Motor neuron (in vitro differentiated cells): ENCODE data around the gene LHPP. TPM values are rescaled to one million over a fixed set of nuclear protein-coding genes. Genes with fewer than 3 reads are reported as not detected.
A peak's percentile ranks its signal among the peaks of the same experiment; 100 is the strongest.

Experiments used
- ATAC-seq, 8 experiments: fragments of 200-7000 bp; cut with Tn5 transposase; replicated peaks in 6 of 8; 2 replicates each; pipeline ENCODE4 v1.8.0; 2021; ENCODE audit warnings: mild to moderate bottlenecking in 8 of 8, moderate library complexity in 8 of 8
- H3K27ac ChIP-seq, 2 donors: fragments of 250-450 bp; sonication (Bioruptor Pico); 2 replicates each; pipeline ENCODE4 v1.9.0; 2021; ENCODE audit warnings: antibody characterized with exemption in 2 of 2, mild to moderate bottlenecking in 2 of 2, moderate library complexity in 1 of 2
- H3K4me1 ChIP-seq, 2 donors: fragments of 250-450 bp; sonication (Bioruptor Pico); replicated peaks in 1 of 2; 2 replicates each; pipeline ENCODE4 v1.6.1; 2021; ENCODE audit warnings: antibody characterized with exemption in 2 of 2, mild to moderate bottlenecking in 2 of 2, moderate library complexity in 1 of 2
- H3K4me3 ChIP-seq, 5 donors: fragments of 250-450 bp; sonication (Bioruptor Pico); 2 replicates each; pipeline ENCODE4 v1.9.0; 2021; ENCODE audit warnings: antibody characterized with exemption in 5 of 5, mild to moderate bottlenecking in 5 of 5, moderate library complexity in 4 of 5
- WGBS, 10 experiments: fragments of 450-650 bp; shearing (Covaris generic); methylation state at CpG; one replicate each; pipeline ENCODE4 v1.0.0; 2022; 5-methylcytosine and 5-hydroxymethylcytosine counted together
- in situ Hi-C, 9 experiments: fragments of 400-800 bp; cut with MboI; loops; one replicate each; pipeline ENCODE4 v1.15.0; 2021; ENCODE audit warnings: low sequenced_read_pairs in 9 of 9, low pct_unique_long_range_greater_than_20kb in 2 of 9; ENCODE audit not compliant: unreplicated experiment in 9 of 9
- total RNA-seq, 8 experiments: library from RNA; unstranded; fragments of 300-600 nt; gene quantifications; 2 replicates each; pipeline versions ENCODE4 v1.2.3 to v1.2.4, GENCODE V29; 2022

Gene LHPP
- total RNA-seq, 8 experiments from 2014 or later: 3.4 to 14.5 (median 8.6) TPM

GRCh38 chr10:124562425-124563060 lies 100.9 kb downstream of the LHPP start:
- WGBS, 10 experiments: 54 to 98% (median 88%) methylated on average over 2 to 7 of the region's 7 CpGs
- Histone ChIP-seq H3K4me3 (no peak overlapping the region), H3K27ac (no peak overlapping the region), H3K4me1 (peaks cover 18 to 31% of the 10 kb centered on the region in 2 donors)
- in situ Hi-C loops: loop anchor here in 1 of 9 experiments (25.0 kb wide), 1 partner anchor 175 kb away; the partner anchor contains the start of gene FAM53B
- no peak for ATAC-seq

GRCh38 chr10:124563320-124564040 lies 101.9 kb downstream of the LHPP start:
- 40 to 90% (median 78%) methylated on average over 1 to 5 of the region's 7 CpGs; no CpG with 5 or more reads in 1 of the 10 experiments for WGBS, 10 experiments
- Histone ChIP-seq H3K27ac (no peak overlapping the region), H3K4me1 (peaks cover 18 to 31% of the 10 kb centered on the region in 2 donors), H3K4me3 (no peak overlapping the region)
- in situ Hi-C loops: loop anchor here in 1 of 9 experiments (25.0 kb wide), 1 partner anchor 174 kb away; the partner anchor contains the start of gene FAM53B
- peak in 3 of 8 experiments; percentile 46 to 62 (median 53) for ATAC-seq

- 27 to 68% (median 56%) methylated on average over 2 to 9 of the region's 9 CpGs; no CpG with 5 or more reads in 2 of the 10 experiments for WGBS, 10 experiments
- H3K4me1 ChIP-seq: peaks cover 21 to 41% of the 10 kb centered on the region in 2 donors
- H3K27ac ChIP-seq: no peak overlapping the region
- no peak overlapping the region for H3K4me3 ChIP-seq
- ATAC-seq: no peak
- in situ Hi-C loops: loop anchor here in 1 of 9 experiments (25.0 kb wide), 1 partner anchor 172 kb away; the partner anchor contains the start of gene FAM53B
Observed at GRCh38 chr10:124564881-124565280, 103.3 kb downstream of the LHPP start.

GRCh38 chr10:124565565-124566221 lies 104.1 kb downstream of the LHPP start:
- peak in 3 of 8 experiments; percentile 62 to 94 (median 64) for ATAC-seq
- in situ Hi-C loops: loop anchor here in 1 of 9 experiments (25.0 kb wide), 1 partner anchor 172 kb away; the partner anchor contains the start of gene FAM53B
- WGBS, 10 experiments: 43 to 93% (median 60%) methylated on average over 1 to 9 of the region's 27 CpGs; no CpG with 5 or more reads in 4 of the 10 experiments
- H3K27ac ChIP-seq: no peak overlapping the region
- no peak overlapping the region for H3K4me3 ChIP-seq
- H3K4me1 ChIP-seq: peaks cover 14 to 35% of the 10 kb centered on the region in 2 donors

DNA sequence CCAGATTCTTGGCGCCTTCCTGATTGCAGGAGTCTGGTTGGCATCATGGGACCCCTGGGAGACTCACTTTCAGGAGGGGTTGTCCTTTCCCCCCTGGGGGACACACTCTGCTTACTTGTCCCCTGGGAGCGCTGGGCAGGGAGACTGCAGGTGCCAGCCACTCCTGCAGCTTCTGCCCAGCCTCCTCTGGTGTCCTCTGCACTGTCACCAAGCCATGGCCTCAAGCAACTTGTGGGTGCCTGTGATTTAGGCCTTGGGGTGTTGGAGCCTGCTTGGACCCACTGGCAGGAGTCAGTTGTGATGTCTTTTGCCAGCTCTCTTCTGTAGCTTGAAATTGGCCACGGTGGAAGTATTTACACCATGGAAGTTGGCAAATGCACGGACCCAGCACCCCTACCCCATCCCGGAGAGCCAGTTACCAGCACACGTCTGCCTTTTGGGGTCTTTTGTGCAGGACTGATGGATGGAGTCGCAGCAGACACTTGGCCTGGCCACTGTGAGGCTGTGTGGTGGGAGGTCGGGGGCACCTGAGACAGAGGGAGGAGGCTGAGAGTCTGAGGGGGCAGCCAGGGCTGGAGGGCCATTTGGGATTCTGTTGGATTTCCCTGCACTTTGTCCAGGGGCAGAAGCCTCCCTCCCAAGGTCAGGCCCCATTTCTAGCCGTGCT lies 104.7 kb downstream of the LHPP start:
- H3K27ac ChIP-seq: no peak overlapping the region
- in situ Hi-C loops: loop anchor here in 1 of 9 experiments (25.0 kb wide), 1 partner anchor 171 kb away; the partner anchor contains the start of gene FAM53B
- H3K4me3 ChIP-seq: no peak overlapping the region
- no peak for ATAC-seq
- WGBS, 10 experiments: 80% methylated on average over 1 of the region's 9 CpGs; no CpG with 5 or more reads in 9 of the 10 experiments
- peaks cover 14 to 32% of the 10 kb centered on the region in 2 donors for H3K4me1 ChIP-seq

GRCh38 chr10:124566981-124567835 lies 105.6 kb downstream of the LHPP start:
- in situ Hi-C loops: loop anchor here in 1 of 9 experiments (25.0 kb wide), 1 partner anchor 170 kb away; the partner anchor contains the start of gene FAM53B
- Histone ChIP-seq H3K27ac (no peak overlapping the region), H3K4me1 (peaks cover 14 to 32% of the 10 kb centered on the region in 2 donors), H3K4me3 (no peak overlapping the region)
- no peak for ATAC-seq
- WGBS, 10 experiments: 77 to 100% (median 90%) methylated on average over 3 to 14 of the region's 33 CpGs; no CpG with 5 or more reads in 4 of the 10 experiments

DNA sequence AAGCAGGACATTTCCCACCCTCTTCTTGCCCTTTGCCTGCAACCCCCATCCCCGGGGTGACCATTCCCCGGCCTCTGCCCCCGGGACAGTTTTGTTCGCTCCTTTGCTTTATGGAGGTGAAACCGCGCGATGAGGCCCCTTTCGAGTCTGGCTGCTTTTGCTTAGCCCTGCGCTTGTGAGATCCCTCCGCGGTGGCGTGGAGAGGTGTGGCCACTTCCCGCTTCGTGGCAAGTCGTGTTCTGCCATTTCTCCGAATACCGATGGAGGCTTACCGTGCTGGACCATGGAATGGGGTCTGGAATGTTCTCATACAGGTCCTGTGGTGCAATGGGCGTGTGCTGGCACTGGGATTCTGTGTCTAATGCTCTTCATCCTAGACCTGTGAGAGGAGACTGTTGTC lies 106.7 kb downstream of the LHPP start:
- Histone ChIP-seq H3K4me3 (no peak overlapping the region), H3K4me1 (peaks cover 14 to 26% of the 10 kb centered on the region in 2 donors), H3K27ac (no peak overlapping the region)
- ATAC-seq: no peak
- WGBS, 10 experiments: 80 to 100% (median 89%) methylated on average over 1 to 10 of the region's 19 CpGs; no CpG with 5 or more reads in 4 of the 10 experiments
- in situ Hi-C loops: loop anchor here in 1 of 9 experiments (25.0 kb wide), 1 partner anchor 169 kb away; the partner anchor contains the start of gene FAM53B

GRCh38 chr10:124568848-124569622 lies 107.4 kb downstream of the LHPP start:
- peak in 5 of 8 experiments; percentile 68 to 84 (median 76) for ATAC-seq
- H3K27ac ChIP-seq: no peak overlapping the region
- in situ Hi-C loops: loop anchor here in 1 of 9 experiments (25.0 kb wide), 1 partner anchor 168 kb away; the partner anchor contains the start of gene FAM53B
- H3K4me3 ChIP-seq: no peak overlapping the region
- H3K4me1 ChIP-seq: peaks cover 14 to 20% of the 10 kb centered on the region in 2 donors
- 48 to 75% (median 63%) methylated on average over 1 to 6 of the region's 21 CpGs; no CpG with 5 or more reads in 4 of the 10 experiments for WGBS, 10 experiments

GRCh38 chr10:124569623-124570470 lies 108.2 kb downstream of the LHPP start:
- ATAC-seq: no peak
- in situ Hi-C loops: loop anchor here in 1 of 9 experiments (25.0 kb wide), 1 partner anchor 167 kb away; the partner anchor contains the start of gene FAM53B
- Histone ChIP-seq H3K4me1 (peaks cover 10 to 19% of the 10 kb centered on the region in 2 donors), H3K27ac (no peak overlapping the region), H3K4me3 (no peak overlapping the region)
- WGBS, 10 experiments: 59 to 100% (median 100%) methylated on average over 1 to 4 of the region's 11 CpGs; no CpG with 5 or more reads in 6 of the 10 experiments

DNA sequence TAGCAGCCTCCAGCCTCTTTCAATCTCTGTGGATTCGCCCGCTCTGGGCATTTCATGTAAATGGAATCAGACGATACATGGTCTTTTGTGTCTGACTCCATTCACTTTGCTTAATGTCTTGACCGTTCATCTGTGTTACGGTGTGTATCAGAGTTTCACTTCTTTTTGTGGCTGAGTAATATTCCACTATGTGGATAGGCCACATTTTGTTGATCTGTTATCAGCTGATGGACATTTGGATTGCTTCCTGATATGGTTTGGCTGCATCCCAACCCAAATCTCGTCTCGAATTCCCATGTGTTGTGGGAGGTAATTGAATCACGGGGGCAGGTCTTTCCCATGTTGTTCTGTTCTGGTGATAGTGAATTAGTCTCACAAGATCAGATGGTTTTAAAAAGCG lies 109.0 kb downstream of the LHPP start:
- ATAC-seq: no peak
- in situ Hi-C loops: loop anchor here in 1 of 9 experiments (25.0 kb wide), 1 partner anchor 167 kb away; the partner anchor contains the start of gene FAM53B
- Histone ChIP-seq H3K4me1 (peaks cover 3 to 11% of the 10 kb centered on the region in 2 donors), H3K27ac (no peak overlapping the region), H3K4me3 (no peak overlapping the region)
- 39 to 100% (median 94%) methylated on average over 2 to 8 of the region's 9 CpGs; no CpG with 5 or more reads in 4 of the 10 experiments for WGBS, 10 experiments
